A673 (cell line): ENCODE measurements around the gene SCAMP3. TPM values are rescaled to one million over a fixed set of nuclear protein-coding genes. Genes with fewer than 3 reads are reported as not detected.
A peak's percentile ranks its signal among the peaks of the same experiment; 100 is the strongest.

Source experiments
- BruUV-seq: library from RNA; stranded (reverse); fragments of 400-500 nt; replicated peaks from 2 replicates; lab custom pipeline; 2021; lab: Mats Ljungman, UMichigan
- CTCF ChIA-PET: fragments of 300-600 bp; sonication (Branson Sonifier 250); formaldehyde crosslinking; loops from one replicate; lab custom pipeline; 2022; ENCODE audit warnings: antibody characterized with exemption; lab: Charles Lee
- POLR2A ChIA-PET: fragments of 300-600 bp; sonication (Branson Sonifier 250); formaldehyde crosslinking; loops from one replicate; lab custom pipeline; 2022; ENCODE audit warnings: antibody characterized with exemption; ENCODE audit not compliant: low non-redundant PET; lab: Charles Lee
- DNase-seq: peaks from one replicate; pipeline ENCODE4 v3.0.0-alpha.2; 2015; ENCODE audit warnings: low spot score
- H3K27ac ChIP-seq: fragments of 200-600 bp; sonication (generic); 2 replicates; pipeline ENCODE4 v1.5.1; 2016; ENCODE audit warnings: mixed run types, low read depth, mild to moderate bottlenecking, mixed read lengths, antibody characterized with exemption, low read length; ENCODE audit not compliant: poor library complexity, severe bottlenecking
- H3K27me3 ChIP-seq: fragments of 200-600 bp; sonication (generic); replicated peaks from 2 replicates; pipeline ENCODE4 v1.6.1; 2017; ENCODE audit warnings: mixed run types, low read depth, mild to moderate bottlenecking, mixed read lengths, antibody characterized with exemption, low read length; ENCODE audit not compliant: insufficient read depth, poor library complexity
- H3K36me3 ChIP-seq: fragments of 200-600 bp; sonication (generic); 2 replicates; pipeline ENCODE4 v1.6.1; 2016; ENCODE audit warnings: mixed run types, mild to moderate bottlenecking, mixed read lengths, antibody characterized with exemption, low read length; ENCODE audit not compliant: insufficient read depth, poor library complexity, severe bottlenecking
- H3K4me1 ChIP-seq: fragments of 200-600 bp; sonication (generic); 2 replicates; pipeline ENCODE4 v1.6.1; 2017; ENCODE audit warnings: mixed run types, mild to moderate bottlenecking, mixed read lengths, antibody characterized with exemption, low read length; ENCODE audit not compliant: insufficient read depth, poor library complexity, severe bottlenecking
- H3K4me3 ChIP-seq: fragments of 200-600 bp; sonication (generic); 2 replicates; pipeline ENCODE4 v1.5.1; 2016; ENCODE audit warnings: low read depth, mixed run types, mild to moderate bottlenecking, mixed read lengths, low read length; ENCODE audit not compliant: poor library complexity, severe bottlenecking
- H3K9me3 ChIP-seq: fragments of 200-600 bp; sonication (generic); 2 replicates; pipeline ENCODE4 v1.6.1; 2016; ENCODE audit warnings: mixed run types, low read depth, mild to moderate bottlenecking, mixed read lengths, antibody characterized with exemption, low read length; ENCODE audit not compliant: poor library complexity, severe bottlenecking
- CTCF ChIP-seq: fragments of 300-800, 200-600 bp; sonication (generic); conservative IDR thresholded peaks from 2 replicates; pipeline ENCODE4 v1.5.1; 2017; ENCODE audit warnings: low read depth, mild to moderate bottlenecking, antibody characterized with exemption, low read length, moderate library complexity, mixed read lengths
- EZH2 ChIP-seq: fragments of 200-600 bp; sonication (generic); IDR thresholded peaks from 2 replicates; pipeline ENCODE4 v1.6.1; 2017; ENCODE audit warnings: borderline replicate concordance, low read depth, mild to moderate bottlenecking, mixed read lengths, antibody characterized with exemption, low read length; ENCODE audit not compliant: poor library complexity, severe bottlenecking
- intact Hi-C: fragments of 100-400 bp; cut with micrococcal nuclease; formaldehyde crosslinking; loops from one replicate; pipeline ENCODE4 v1.10.0; 2022; ENCODE audit not compliant: unreplicated experiment
- total RNA-seq: library from RNA; stranded (reverse); gene quantifications from 2 replicates; pipeline ENCODE4 v1.2.3, GENCODE V29; 2021

SCAMP3 gene
- total RNA-seq, 1 experiment from 2014 or later = 115 TPM

- Histone ChIP-seq H3K27me3 (no peaks in the 10 kb centered on the region), H3K36me3 (peaks cover 71% of the 10 kb centered on the region), H3K4me1 (peaks cover 2% of the 10 kb centered on the region), H3K4me3 (no peak overlapping the region), H3K27ac (peak overlapping the region; percentile 42), H3K9me3 (no peaks in the 10 kb centered on the region)
- ChIA-PET CTCF (interaction anchor here (0.7 kb wide), 1 partner anchor 14 kb away, joined by 4 read pairs; the partner anchor contains the start of gene HCN3), POLR2A (no interaction called here)
- no peak for DNase-seq
- TF ChIP-seq EZH2 (no peak), CTCF (no peak)
- intact Hi-C loops = no loop called here
- BruUV-seq = no TSS peak
Measured at GRCh38 chr1:155263067-155263466, 907 bp upstream of the SCAMP3 start.

DNA sequence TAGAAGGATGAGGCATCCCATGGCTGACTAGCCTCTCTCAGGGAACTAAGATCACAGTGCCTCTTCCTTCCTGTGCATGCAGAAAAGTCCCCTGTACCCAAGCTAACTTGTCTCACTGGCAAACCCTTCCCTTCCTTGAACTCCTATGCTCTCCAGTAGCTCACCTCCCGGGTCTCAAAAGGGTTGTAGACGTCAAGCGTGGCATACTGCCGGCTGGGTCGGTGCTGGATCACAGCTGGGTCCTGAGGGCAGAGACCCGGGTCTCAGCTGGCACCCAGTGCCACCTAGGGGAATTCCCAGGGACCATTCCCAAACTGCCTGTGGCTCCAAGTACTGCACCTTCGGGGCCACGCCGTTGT lies 688 bp downstream of the SCAMP3 start:
- Histone ChIP-seq H3K27me3 (no peaks in the 10 kb centered on the region), H3K4me1 (peaks cover 2% of the 10 kb centered on the region)
- POLR2A ChIA-PET = no interaction called here

GRCh38 chr1:155260276-155260675 lies 1.9 kb downstream of the SCAMP3 start:
- no peaks in the 10 kb centered on the region for H3K27me3 ChIP-seq
- no peak for DNase-seq
- TF ChIP-seq CTCF (no peak), EZH2 (no peak)
- peaks cover 8% of the 10 kb centered on the region for H3K4me1 ChIP-seq
- H3K4me3 ChIP-seq = no peak overlapping the region
- BruUV-seq = no TSS peak
- no peak overlapping the region for H3K27ac ChIP-seq
- POLR2A ChIA-PET = no interaction called here
- peaks cover 44% of the 10 kb centered on the region for H3K36me3 ChIP-seq
- intact Hi-C loops = no loop called here
- CTCF ChIA-PET = no interaction called here
- no peaks in the 10 kb centered on the region for H3K9me3 ChIP-seq

More for the DNA sequence above, 688 bp downstream of the SCAMP3 start:
- CTCF ChIA-PET = interaction anchor here (0.5 to 1.9 kb wide), 3 partner anchors 11 to 334 kb away, joined by 3 to 12 read pairs (median 6); no protein-coding TSS in a partner anchor
- H3K9me3 ChIP-seq = no peaks in the 10 kb centered on the region
- H3K27ac ChIP-seq = peak overlapping the region; percentile 81
- peak overlapping the region; percentile 69 for H3K4me3 ChIP-seq
- peaks cover 55% of the 10 kb centered on the region for H3K36me3 ChIP-seq
- TF ChIP-seq EZH2 (no peak), CTCF (peak; percentile 26; the same call in 1 of the 2 replicates)
- DNase-seq = peak; percentile 26
- intact Hi-C loops = no loop called here
- BruUV-seq = no TSS peak
